HepG2 (cell line): Measurements from ENCODE around the gene PIK3R1. TPM values are rescaled to one million over a fixed set of nuclear protein-coding genes. Genes with fewer than 3 reads are reported as not detected.
A peak's percentile ranks its signal among the peaks of the same experiment; 100 is the strongest.

Source experiments
- ATAC-seq: fragments of 200-7000 bp; cut with Tn5 transposase; 3 replicates; pipeline ENCODE4 v1.9.1; 2020; ENCODE audit warnings: mild to moderate bottlenecking, moderate library complexity
- BruUV-seq: library from RNA; stranded (reverse); fragments of 400-500 nt; replicated peaks from 2 replicates; lab custom pipeline; 2021; lab: Mats Ljungman, UMichigan
- CTCF ChIA-PET: fragments of 300-600 bp; formaldehyde crosslinking; extraction: SDS; loops from one replicate; lab custom pipeline; 2021; ENCODE audit warnings: low total read pairs, inconsistent platforms, low intra/inter-chr PET ratio; lab: Yijun Ruan, JAX
- POLR2A ChIA-PET: fragments of 350-600 bp; sonication (Branson Sonifier 250); formaldehyde crosslinking; loops from one replicate; lab custom pipeline; 2020; ENCODE audit warnings: antibody characterized with exemption, inconsistent platforms; lab: Yijun Ruan, JAX
- DNase-seq: peaks from one replicate; pipeline ENCODE4 v3.0.0-alpha.2; 2015; ENCODE audit warnings: low spot score
- FAIRE-seq: peaks from 3 replicates; lab custom pipeline; 2011; peaks lifted over from hg19 to GRCh38; lab: Jason Lieb, UNC
- H2AFZ ChIP-seq: one replicate; pipeline ENCODE4 v1.6.1; 2011; ENCODE audit warnings: low read length, inconsistent platforms
- H3K27ac ChIP-seq: fragments of 300-600 bp; 3 replicates; pipeline ENCODE4 v1.8.0; 2011; ENCODE audit warnings: mixed run types, mild to moderate bottlenecking, mixed read lengths, low read length, inconsistent platforms; ENCODE audit not compliant: insufficient read depth; ENCODE audit errors: extremely low read length
- H3K27me3 ChIP-seq, 2 experiments: fragments of 200-600 bp in 1 of 2; 2 replicates in 1 of 2; 3 replicates in 1 of 2; pipeline versions ENCODE4 v1.6.0 to v1.8.0; 2011; ENCODE audit warnings: low read length in 2 of 2, mild to moderate bottlenecking in 2 of 2, moderate library complexity in 2 of 2, inconsistent platforms in 1 of 2; ENCODE audit not compliant: insufficient read depth in 2 of 2, control insufficient read depth in 1 of 2
- H3K36me3 ChIP-seq, 2 experiments: fragments of 200-600 bp in 1 of 2; replicated peaks in 1 of 2; 2 replicates in 1 of 2; 3 replicates in 1 of 2; pipeline versions ENCODE4 v1.5.1 to v1.8.0; 2011; ENCODE audit warnings: low read length in 2 of 2, inconsistent platforms in 1 of 2; ENCODE audit not compliant: insufficient read depth in 2 of 2, control insufficient read depth in 1 of 2
- H3K4me1 ChIP-seq: 2 replicates; pipeline ENCODE4 v1.5.1; 2012; ENCODE audit warnings: low read length, inconsistent platforms; ENCODE audit not compliant: insufficient read depth
- H3K4me2 ChIP-seq: 2 replicates; pipeline ENCODE4 v1.6.0; 2011; ENCODE audit warnings: low read depth, low read length, inconsistent platforms
- H3K4me3 ChIP-seq, 3 experiments: fragments of 200-600 bp in 1 of 3; sonication (generic), shearing (Covaris generic) in 1 of 3; replicated peaks in 1 of 3; 2 replicates each; pipeline ENCODE4 v1.5.1; 2011 to 2016; ENCODE audit warnings: low read length in 3 of 3, inconsistent platforms in 2 of 3, low read depth in 2 of 3, mild to moderate bottlenecking in 2 of 3, control low read depth in 1 of 3, mixed read lengths in 1 of 3; ENCODE audit not compliant: insufficient read depth in 1 of 3
- H3K79me2 ChIP-seq: one replicate; pipeline ENCODE4 v1.6.1; 2011; ENCODE audit warnings: low read length, inconsistent platforms; ENCODE audit not compliant: insufficient read depth
- H3K9ac ChIP-seq: 2 replicates; pipeline ENCODE4 v1.6.0; 2011; ENCODE audit warnings: mild to moderate bottlenecking, low read depth, low read length, inconsistent platforms; ENCODE audit not compliant: insufficient read depth
- H3K9me3 ChIP-seq: 2 replicates; pipeline ENCODE4 v1.5.1; 2012; ENCODE audit warnings: mild to moderate bottlenecking, low read length
- H4K20me1 ChIP-seq: 2 replicates; pipeline ENCODE4 v1.6.0; 2011; ENCODE audit warnings: inconsistent platforms, mild to moderate bottlenecking, low read length, moderate library complexity; ENCODE audit not compliant: insufficient read depth
- CBFB ChIP-seq: sonication (generic); formaldehyde crosslinking; IDR thresholded peaks from 2 replicates; pipeline ENCODE4 v1.4.0; 2020; ENCODE audit warnings: missing genetic modification reagents
- NCOR1 ChIP-seq: fragments of 200-600 bp; sonication (generic); IDR thresholded peaks from 2 replicates; pipeline ENCODE4 v1.7.0; 2017; ENCODE audit warnings: antibody characterized with exemption, low read length, borderline replicate concordance
- PPARG ChIP-seq: conservative IDR thresholded peaks from 2 replicates; pipeline ENCODE4 v1.6.1; 2016; ENCODE audit warnings: missing biosample characterization, missing genetic modification reagents
- SSRP1 ChIP-seq: IDR thresholded peaks from 2 replicates; pipeline ENCODE4 v1.6.1; 2016; ENCODE audit warnings: control low read depth
- SYNCRIP ChIP-seq: fragments of 200-400 bp; formaldehyde crosslinking; IDR thresholded peaks from 2 replicates; pipeline ENCODE4 v1.6.1; 2018; ENCODE audit warnings: mild to moderate bottlenecking, low read depth, low read length; ENCODE audit not compliant: insufficient read depth
- ZBTB34 ChIP-seq: sonication (generic); formaldehyde crosslinking; IDR thresholded peaks from 2 replicates; pipeline ENCODE4 v1.8.0; 2022; ENCODE audit warnings: mild to moderate bottlenecking, missing genetic modification reagents
- ZBTB46 ChIP-seq: sonication (generic); formaldehyde crosslinking; IDR thresholded peaks from 2 replicates; pipeline ENCODE4 v1.4.0; 2020; ENCODE audit warnings: mild to moderate bottlenecking, missing genetic modification reagents, borderline replicate concordance
- ZNF12 ChIP-seq: sonication (generic); formaldehyde crosslinking; IDR thresholded peaks from 2 replicates; pipeline ENCODE4 v1.5.0; 2020; ENCODE audit warnings: missing genetic modification reagents
- ZNF749 ChIP-seq: sonication (generic); formaldehyde crosslinking; IDR thresholded peaks from 2 replicates; pipeline ENCODE4 v1.8.0; 2022; ENCODE audit warnings: mild to moderate bottlenecking, missing genetic modification reagents, moderate library complexity, borderline replicate concordance
- in situ Hi-C: cut with HindIII; loops from 2 replicates; pipeline ENCODE4 v1.10.0; 2017; ENCODE audit warnings: low pct_unique_long_range_greater_than_20kb; ENCODE audit not compliant: extremely low pct_ligation_motif_present
- intact Hi-C: fragments of 100-400 bp; cut with micrococcal nuclease; formaldehyde crosslinking; loops from one replicate; pipeline ENCODE4 v1.10.0; 2022; ENCODE audit not compliant: unreplicated experiment
- polyA plus RNA-seq, 8 experiments: library from polyadenylated mRNA; depleted of rRNA in 3 of 8; stranded (reverse) in 7 of 8; unstranded in 1 of 8; fragments of >200 nt; fragmentation: Illumina TruSeq in 4 of 8; extraction: Trizol in 4 of 8; gene quantifications; 2 replicates each; pipeline versions ENCODE4 v1.2.1 to v1.2.3, GENCODE V29; 2011 to 2016; ENCODE audit warnings: low read depth in 4 of 8, missing spikeins in 1 of 8, mixed read lengths in 1 of 8; ENCODE audit not compliant: insufficient read depth in 1 of 8
- total RNA-seq, 5 experiments: library from RNA; depleted of rRNA; stranded (reverse); fragments of >200 nt; fragmentation: Illumina TruSeq; extraction: Trizol; gene quantifications; 2 replicates each; pipeline ENCODE4 v1.2.3, GENCODE V29; 2016; ENCODE audit warnings: low read depth in 1 of 5

The PIK3R1 gene
- total and polyA plus RNA-seq, 2 of the 13 experiments (the other 11 are each of a cell fraction or from before 2014, with no cell fraction given), result 8.4 to 21.3 TPM

GRCh38 chr5:68239487-68239886 lies 23.9 kb downstream of the PIK3R1 start (continued):
- TF ChIP-seq ZBTB46 (CRISPR knock-in tag) (0 out of 2 replicates have a peak, but pooled peaks have one; percentile 87), PPARG (peak; percentile 92), CBFB (CRISPR knock-in tag) (peak; percentile 82)

- in situ Hi-C loops (no loop called here), intact Hi-C loops (no loop called here)
- H3K4me2 ChIP-seq, result peak overlapping the region; percentile 59
- H3K9ac ChIP-seq, result peak overlapping the region; percentile 38; the same call in 1 of the 2 replicates
- H3K27me3 ChIP-seq, result no peaks in the 10 kb centered on the region
- POLR2A ChIA-PET, result interaction anchor here (1.2 to 4.4 kb wide), 5 partner anchors 12 to 470 kb away, joined by 3 to 40 read pairs (median 5); partner anchors contain the start of gene PIK3R1
- DNase-seq, result no peak
- H3K4me1 ChIP-seq, result peaks cover 67% of the 10 kb centered on the region
- no peak overlapping the region for H2AFZ ChIP-seq
- H3K36me3 ChIP-seq, result no peaks in the 10 kb centered on the region
- BruUV-seq, result TSS peak; percentile 17
- no peaks in the 10 kb centered on the region; the same call in 1 of the 2 replicates for H4K20me1 ChIP-seq
- H3K79me2 ChIP-seq, result peaks cover 66% of the 10 kb centered on the region
- TF ChIP-seq SYNCRIP, result no peak
- TF ChIP-seq NCOR1, result no peak
- TF ChIP-seq ZNF12, result no peak
- no peak for TF ChIP-seq ZBTB34 (CRISPR knock-in tag)
- no peak for TF ChIP-seq SSRP1 (CRISPR knock-in tag)
- no peak for TF ChIP-seq ZNF749 (CRISPR knock-in tag)
- CTCF ChIA-PET, result no interaction called here
- peak overlapping the region in 2 of 3 experiments; percentile 9 to 33; a peak in 4 of 6 replicates for H3K4me3 ChIP-seq
- ATAC-seq, result no peak
- no peaks in the 10 kb centered on the region for H3K9me3 ChIP-seq
- peak overlapping the region; percentile 72 for H3K27ac ChIP-seq
- peak; percentile 39 for FAIRE-seq
Observed at GRCh38 chr5:68240202-68240601, 24.6 kb downstream of the PIK3R1 start.
